Uterus (tissue), 4 donors: ENCODE data around the gene IFIT1B. TPM values are rescaled to one million over a fixed set of nuclear protein-coding genes. Genes with fewer than 3 reads are reported as not detected.
A peak's percentile ranks its signal among the peaks of the same experiment; 100 is the strongest.

Source experiments
- DNase-seq, 2 donors: peaks; one replicate each; pipeline ENCODE4 v3.0.0-alpha.2; 2019 to 2020
- H3K27ac ChIP-seq, 2 donors: fragments of 200-600 bp; sonication (generic); 1 replicate in 1 of 2; 2 replicates in 1 of 2; pipeline ENCODE4 v1.5.1; 2016 to 2018
- H3K27me3 ChIP-seq, 2 donors: fragments of 200-600 bp; sonication (generic); one replicate each; pipeline ENCODE4 v1.5.1; 2018 to 2019; ENCODE audit warnings: control low read depth in 1 of 2
- H3K36me3 ChIP-seq, 2 donors: fragments of 200-600 bp; sonication (generic); one replicate each; pipeline ENCODE4 v1.5.1; 2019; ENCODE audit warnings: control low read depth in 1 of 2
- H3K4me1 ChIP-seq, 2 donors: fragments of 200-600 bp; sonication (generic); one replicate each; pipeline ENCODE4 v1.5.1; 2018 to 2019; ENCODE audit warnings: control low read depth in 1 of 2
- H3K4me3 ChIP-seq, 2 donors: fragments of 200-600 bp; sonication (generic); 1 replicate in 1 of 2; 2 replicates in 1 of 2; pipeline ENCODE4 v1.5.1; 2018 to 2019; ENCODE audit warnings: mild to moderate bottlenecking in 1 of 2
- H3K9me3 ChIP-seq, 2 donors: fragments of 200-600 bp; sonication (generic); one replicate each; pipeline ENCODE4 v1.5.1; 2019; ENCODE audit warnings: control low read depth in 1 of 2
- CTCF ChIP-seq, 4 experiments: fragments of 200-600 bp in 2 of 4; fragments of 450-650 bp in 2 of 4; sonication (generic) in 2 of 4; IDR thresholded peaks; one replicate each; pipeline ENCODE4 v1.5.1; 2016 to 2019; ENCODE audit warnings: antibody characterized with exemption in 4 of 4, mild to moderate bottlenecking in 2 of 4, moderate library complexity in 1 of 4
- POLR2A ChIP-seq, 2 donors: fragments of 450-650 bp; IDR thresholded peaks; one replicate each; pipeline ENCODE4 v1.6.1; 2016; ENCODE audit warnings: antibody characterized with exemption in 2 of 2, mild to moderate bottlenecking in 1 of 2, moderate library complexity in 1 of 2
- intact Hi-C: fragments of 100-400 bp; cut with DNase I; formaldehyde crosslinking; loops from one replicate; pipeline ENCODE4 v1.15.1; 2023; ENCODE audit warnings: low total_unique reads
- total RNA-seq, 4 donors: library from RNA; depleted of rRNA in 3 of 4; stranded (reverse); fragments of >200 nt in 3 of 4; gene quantifications; one replicate each; pipeline versions ENCODE4 v1.1.0 to v1.2.4, GENCODE V29; 2014 to 2023
- donor health status: DM: yes; HTN: yes; CAD: no.

Gene IFIT1B
- total RNA-seq, 4 donors from 2014 or later: 1.1 TPM; not detected in 3

DNA sequence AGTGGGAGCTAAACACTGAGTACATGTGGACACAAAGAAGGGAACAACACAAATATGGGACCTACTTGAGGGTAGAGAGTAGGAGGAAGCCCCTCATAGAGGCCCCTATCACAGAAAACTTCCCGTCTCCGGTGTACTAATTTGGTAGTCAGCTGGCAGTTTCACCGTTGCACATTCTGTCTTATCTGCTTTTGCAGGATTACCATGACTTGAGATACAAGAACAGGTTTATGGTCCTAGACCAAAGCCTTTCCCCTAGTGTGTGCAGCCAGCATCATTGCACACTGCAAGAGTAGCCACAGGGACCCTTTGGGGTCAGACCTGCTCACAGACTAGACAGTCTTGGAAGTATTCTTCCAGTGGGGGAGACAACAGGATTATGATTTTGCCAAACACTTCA lies 5.9 kb upstream of the IFIT1B start:
- Histone ChIP-seq H3K9me3 (no peaks in the 10 kb centered on the region), H3K4me3 (no peak overlapping the region), H3K27ac (no peak overlapping the region), H3K36me3 (no peaks in the 10 kb centered on the region), H3K27me3 (no peaks in the 10 kb centered on the region), H3K4me1 (peaks cover 0 to 8% of the 10 kb centered on the region in 2 donors)
- TF ChIP-seq CTCF (IDR thresholded peaks at IDR 0.05): no peak
- no peak for TF ChIP-seq POLR2A (IDR thresholded peaks at IDR 0.05)
- no peak for DNase-seq
- intact Hi-C loops: no loop called here

GRCh38 chr10:89373916-89374711 lies 3.7 kb upstream of the IFIT1B start:
- H3K27ac ChIP-seq: peak overlapping the region; percentile 71 to 86
- intact Hi-C loops: no loop called here
- no peak overlapping the region for H3K4me3 ChIP-seq

DNA sequence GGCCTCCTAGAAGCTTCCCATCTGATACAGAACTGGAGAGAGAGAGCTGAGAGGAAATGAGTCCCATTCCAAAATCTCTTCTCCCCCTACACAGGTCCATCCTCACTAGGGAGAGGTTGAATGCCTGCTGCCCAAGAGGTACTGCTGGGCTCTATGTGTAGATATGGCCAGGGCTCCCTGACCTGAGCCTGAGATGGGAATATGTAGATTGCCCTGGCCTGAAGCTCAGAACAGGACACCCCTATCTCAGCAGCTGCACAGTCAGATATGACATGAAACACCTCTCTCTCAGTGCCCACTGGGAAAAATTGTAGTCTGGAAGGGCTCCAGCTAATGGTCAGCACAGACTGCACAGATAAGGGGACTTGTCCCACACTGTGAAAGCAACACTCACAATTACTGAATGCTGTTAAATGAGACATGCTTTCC lies 3.1 kb upstream of the IFIT1B start:
- Histone ChIP-seq H3K4me1 (peaks cover 0 to 8% of the 10 kb centered on the region in 2 donors), H3K4me3 (no peak overlapping the region)
- intact Hi-C loops: no loop called here

More at GRCh38 chr10:89373916-89374711, 3.7 kb upstream of the IFIT1B start:
- H3K9me3 ChIP-seq: no peaks in the 10 kb centered on the region
- TF ChIP-seq CTCF (IDR thresholded peaks at IDR 0.05) (peak in 1 of 4 experiments; percentile 8), POLR2A (IDR thresholded peaks at IDR 0.05) (no peak)
- DNase-seq: peak; percentile 77 to 89
- no peaks in the 10 kb centered on the region for H3K36me3 ChIP-seq
- peaks cover 0 to 8% of the 10 kb centered on the region in 2 donors for H3K4me1 ChIP-seq
- no peaks in the 10 kb centered on the region for H3K27me3 ChIP-seq

GRCh38 chr10:89379103-89379502 lies 1.2 kb downstream of the IFIT1B start:
- H3K4me3 ChIP-seq: no peak overlapping the region
- no peaks in the 10 kb centered on the region for H3K36me3 ChIP-seq
- no peaks in the 10 kb centered on the region for H3K27me3 ChIP-seq
- no peak for TF ChIP-seq POLR2A (IDR thresholded peaks at IDR 0.05)
- TF ChIP-seq CTCF (IDR thresholded peaks at IDR 0.05): no peak
- DNase-seq: no peak
- no peaks in the 10 kb centered on the region for H3K9me3 ChIP-seq
- H3K27ac ChIP-seq: no peak overlapping the region
- intact Hi-C loops: no loop called here
- H3K4me1 ChIP-seq: no peaks in the 10 kb centered on the region

More for the DNA sequence above, 3.1 kb upstream of the IFIT1B start:
- Histone ChIP-seq H3K27me3 (no peaks in the 10 kb centered on the region), H3K27ac (peak overlapping the region; percentile 71 to 86), H3K36me3 (no peaks in the 10 kb centered on the region), H3K9me3 (no peaks in the 10 kb centered on the region)
- TF ChIP-seq CTCF (IDR thresholded peaks at IDR 0.05) (no peak), POLR2A (IDR thresholded peaks at IDR 0.05) (no peak)
- DNase-seq: no peak

DNA sequence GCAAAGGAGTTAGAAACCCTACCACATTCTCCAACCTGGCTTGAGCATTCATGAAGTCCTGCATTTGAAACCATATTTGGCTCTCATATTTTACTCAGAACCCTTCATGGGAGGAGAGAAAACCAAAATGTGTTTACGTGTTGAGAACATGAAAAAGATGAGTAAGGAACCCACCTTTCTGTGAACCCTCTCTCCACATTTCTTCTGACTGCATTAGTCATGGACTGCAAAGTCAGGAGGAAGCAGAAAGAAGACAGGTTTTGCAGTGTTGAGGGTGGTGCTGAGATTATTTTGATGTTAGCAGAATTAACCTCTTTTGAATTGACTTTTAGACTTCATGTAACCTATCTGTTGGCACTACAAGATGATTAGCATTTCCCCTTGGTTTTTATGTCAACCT lies 4.9 kb downstream of the IFIT1B start:
- TF ChIP-seq POLR2A (IDR thresholded peaks at IDR 0.05) (no peak), CTCF (IDR thresholded peaks at IDR 0.05) (no peak)
- no peak for DNase-seq
- H3K4me1 ChIP-seq: no peaks in the 10 kb centered on the region
- H3K36me3 ChIP-seq: no peaks in the 10 kb centered on the region
- intact Hi-C loops: no loop called here
- H3K4me3 ChIP-seq: no peak overlapping the region
- H3K27ac ChIP-seq: no peak overlapping the region
- no peaks in the 10 kb centered on the region for H3K9me3 ChIP-seq
- no peaks in the 10 kb centered on the region for H3K27me3 ChIP-seq
